Left kidney (tissue), 2 donors: ENCODE results near the gene ZNF214. TPM values are rescaled to one million over a fixed set of nuclear protein-coding genes. Genes with fewer than 3 reads are reported as not detected.
"Not testable (repeated sequence)": the region's sequence is repeated elsewhere in the genome, so short reads cannot be mapped to it uniquely, and the experiment has no call there.

Source experiments
- DNase-seq: peaks from one replicate; pipeline ENCODE4 v3.0.0-alpha.2; 2013
- polyA plus RNA-seq: library from polyadenylated mRNA; unstranded; fragments of 120-200 nt; gene quantifications from one replicate; pipeline ENCODE4 v1.2.1, GENCODE V29; 2013; ENCODE audit not compliant: insufficient read length

The ZNF214 gene
- polyA plus RNA-seq, 1 donor, result 14.0 TPM

GRCh38 chr11:6991227-6991626, 28.9 kb downstream of the ZNF214 start:
- DNase-seq, result no peak

DNA sequence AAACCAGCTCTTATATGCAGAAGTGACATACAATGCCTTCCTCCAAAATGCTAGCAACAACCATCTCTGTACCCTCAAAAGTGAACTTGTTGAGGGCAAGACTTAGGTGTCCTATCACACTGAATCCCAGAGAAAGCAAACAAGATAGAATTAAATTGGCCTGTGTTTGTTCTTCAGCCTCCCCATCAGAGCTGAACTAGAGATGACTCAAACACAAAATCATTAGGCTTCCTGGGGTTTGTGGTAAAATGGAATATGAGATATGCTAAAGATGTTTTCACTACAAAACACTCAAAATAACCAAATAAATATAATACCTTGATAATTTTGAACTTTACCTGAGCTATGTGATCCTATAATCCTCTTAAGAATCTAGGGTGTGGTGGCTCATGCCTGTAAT, 31.6 kb downstream of the ZNF214 start:
- DNase-seq, result no peak

- no peak for DNase-seq
Observed at GRCh38 chr11:6986487-6986886, 33.7 kb downstream of the ZNF214 start.

GRCh38 chr11:6979365-6979764, 40.8 kb downstream of the ZNF214 start:
- no peak for DNase-seq

DNA sequence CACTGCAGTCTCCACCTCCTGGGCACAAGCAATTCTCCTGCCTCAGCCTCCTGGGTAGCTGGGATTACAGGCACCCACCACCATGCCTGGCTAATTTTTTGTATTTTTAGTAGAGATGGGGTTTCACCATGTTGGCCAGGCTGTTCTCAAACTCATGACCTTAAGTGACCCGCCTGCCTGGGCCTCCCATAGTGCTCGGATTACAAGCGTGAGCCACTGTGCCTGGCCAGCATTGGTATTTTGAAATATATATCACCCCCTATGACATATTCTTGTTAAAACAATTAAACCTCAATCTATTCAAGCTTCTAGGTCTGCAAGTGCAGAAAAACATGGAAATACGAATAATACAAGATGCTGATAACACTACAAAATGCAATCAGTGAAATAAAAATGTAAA, 50.3 kb downstream of the ZNF214 start:
- DNase-seq, result not testable (repeated sequence)

- DNase-seq, result no peak
Observed at GRCh38 chr11:6968816-6969215, 51.3 kb downstream of the ZNF214 start.

GRCh38 chr11:6962673-6963072, 57.5 kb downstream of the ZNF214 start:
- no peak for DNase-seq

- no peak for DNase-seq
Observed at GRCh38 chr11:6962141-6962540, 58.0 kb downstream of the ZNF214 start.

- DNase-seq, result not testable (repeated sequence)
Observed at GRCh38 chr11:6954248-6954647, 65.9 kb downstream of the ZNF214 start.

Other genes with a start within 250 kb of the ZNF214 start
- gene OR2AG2, start 248.4 kb downstream of the ZNF214 start, polyA plus RNA-seq, result 0.07 TPM
- 0.10 TPM for gene OR2AG1, start 237.3 kb downstream of the ZNF214 start, polyA plus RNA-seq
- gene OR6A2, start 220.7 kb downstream of the ZNF214 start, polyA plus RNA-seq, result 0.07 TPM
- not detected for gene OR10A5, start 174.7 kb downstream of the ZNF214 start, polyA plus RNA-seq
- gene OR10A2, start 157.3 kb downstream of the ZNF214 start, polyA plus RNA-seq, result 0.08 TPM
- gene OR10A4, start 143.7 kb downstream of the ZNF214 start, polyA plus RNA-seq, result not detected
- not detected for gene OR2D2, start 127.8 kb downstream of the ZNF214 start, polyA plus RNA-seq
- gene OR2D3, start 99.3 kb downstream of the ZNF214 start, polyA plus RNA-seq, result not detected
- gene ZNF215, start 93.9 kb downstream of the ZNF214 start, polyA plus RNA-seq, result 4.6 TPM
- gene NLRP14, start 133 bp upstream of the ZNF214 start, polyA plus RNA-seq, result 0.83 TPM
- 0.07 TPM for gene RBMXL2, start 68.7 kb upstream of the ZNF214 start, polyA plus RNA-seq
- 5.0 TPM for gene SYT9, start 231.6 kb upstream of the ZNF214 start, polyA plus RNA-seq